ENCODE data around the gene RTRAF.

GRCh38 chr14:51950007-51950406 is 39.3 kb upstream of the RTRAF start:
- no peak for TF ChIP-seq POLR2AphosphoS5 (IDR thresholded peaks at IDR 0.05)
- no peak for TF ChIP-seq CTCF (IDR thresholded peaks at IDR 0.05 in 8 of 11, conservative IDR thresholded peaks at IDR 0.05 in 3 of 11)

All from spleen (tissue), 7 donors.